SK-MEL-5 (cell line): ENCODE data around the gene AGRP. TPM values are rescaled to one million over a fixed set of nuclear protein-coding genes. Genes with fewer than 3 reads are reported as not detected.

Source experiments
- DNase-seq: peaks from one replicate; pipeline ENCODE4 v3.0.0-alpha.2; 2016; ENCODE audit warnings: low read depth, low spot score
- in situ Hi-C: cut with HindIII; loops from 2 replicates; pipeline ENCODE4 v1.10.0; 2016; ENCODE audit warnings: low sequenced_read_pairs, high pct_unique_total_duplicates, low pct_unique_long_range_greater_than_20kb
- total RNA-seq: library from RNA; depleted of rRNA; stranded (reverse); fragments of >200 nt; shearing (Covaris generic); gene quantifications from 2 replicates; pipeline ENCODE4 v1.2.3, GENCODE V29; 2014

Gene AGRP
- total RNA-seq, 1 experiment from 2014 or later, result not detected

DNA sequence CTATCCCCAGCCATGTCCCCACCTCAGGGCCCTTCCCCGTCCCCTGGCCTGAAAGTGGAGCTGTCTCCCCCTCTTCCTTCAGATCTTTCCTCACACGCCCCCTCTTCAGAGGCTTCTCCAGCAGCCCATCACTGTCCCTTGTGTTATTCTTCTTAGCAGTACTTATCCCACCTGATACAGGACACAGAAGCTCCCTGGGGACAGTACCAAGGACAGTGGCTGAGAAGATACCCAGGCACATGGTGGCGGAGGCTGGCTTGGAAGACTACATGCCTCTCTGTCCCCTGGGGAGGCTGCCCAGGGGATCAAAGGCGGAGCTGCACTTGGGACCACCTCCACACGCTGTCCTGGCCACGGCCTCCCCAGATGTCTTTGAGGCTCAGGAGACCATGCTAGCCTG is 28.5 kb downstream of the AGRP start:
- DNase-seq, result no peak
- in situ Hi-C loops, result no loop called here

- in situ Hi-C loops, result no loop called here
- DNase-seq, result no peak
These were observed 29.2 kb downstream of the AGRP start for GRCh38 chr16:67454104-67454503.

DNA sequence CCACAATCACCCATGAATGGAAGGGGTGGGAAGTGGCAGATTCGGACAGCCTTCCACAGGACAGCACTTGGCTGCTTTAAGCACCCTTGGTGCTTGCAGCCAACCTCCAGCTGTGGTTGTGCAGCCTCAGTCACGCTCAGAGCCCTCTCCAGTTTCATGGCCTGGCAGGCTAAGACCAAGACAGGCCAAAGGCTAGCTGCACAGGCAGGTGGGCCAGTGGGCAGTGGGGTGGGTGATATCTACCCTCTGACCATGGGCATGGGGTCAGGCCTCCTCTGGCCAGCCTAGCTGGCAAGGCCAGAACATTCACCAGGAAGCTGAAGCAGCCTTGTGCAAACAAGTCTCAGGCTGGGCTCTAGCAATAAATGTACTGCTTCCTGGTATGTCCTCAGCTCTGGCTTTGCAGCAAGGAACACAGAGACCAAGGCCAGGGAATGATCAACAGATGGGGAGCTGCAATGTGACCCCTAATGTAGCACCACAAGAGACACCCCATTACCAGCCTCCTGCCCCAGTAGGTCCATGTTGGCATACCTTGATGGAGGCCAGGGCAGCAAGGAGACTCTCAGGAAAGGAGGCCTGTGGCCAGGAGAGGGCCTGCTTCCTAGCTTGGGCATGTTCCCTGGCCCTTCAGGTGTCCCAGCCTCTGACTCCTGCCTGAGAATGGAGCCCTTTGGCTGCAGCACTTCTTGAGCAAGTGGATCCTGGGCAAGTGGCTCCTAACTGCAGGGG is 31.5 kb downstream of the AGRP start:
- DNase-seq, result no peak
- in situ Hi-C loops, result no loop called here

DNA sequence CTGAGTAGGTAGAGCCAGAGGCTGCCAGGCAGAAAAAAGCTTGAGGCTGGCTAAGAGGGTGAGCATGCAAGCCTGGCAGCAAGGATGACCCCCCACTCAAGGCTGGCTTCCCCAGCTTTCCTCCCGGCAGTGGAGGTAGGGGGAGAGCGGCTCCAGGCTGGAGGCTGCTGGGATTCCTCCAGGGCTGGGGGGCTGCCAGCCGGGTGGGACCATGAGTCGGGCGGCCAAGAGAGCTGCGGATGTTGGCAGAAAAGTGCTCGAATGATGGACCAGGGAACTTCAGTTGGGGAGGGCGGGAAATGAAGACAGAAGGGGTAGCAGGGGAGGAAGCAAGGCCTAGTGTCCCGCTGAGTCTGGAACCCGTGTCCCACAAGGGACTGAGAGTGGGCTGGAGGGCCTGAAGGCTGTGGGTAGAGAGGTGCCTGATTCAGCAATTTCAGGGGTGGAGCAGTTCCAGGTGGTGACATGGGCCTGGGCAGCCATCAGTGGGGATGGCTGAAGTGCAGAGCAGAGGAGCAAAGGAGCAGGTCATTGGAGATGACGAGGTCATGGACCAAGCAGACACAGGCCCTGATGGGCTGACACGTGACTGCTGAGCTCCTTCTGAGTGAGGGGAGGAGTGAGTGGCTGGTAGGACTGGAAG is 32.2 kb downstream of the AGRP start:
- in situ Hi-C loops, result no loop called here
- no peak for DNase-seq

DNA sequence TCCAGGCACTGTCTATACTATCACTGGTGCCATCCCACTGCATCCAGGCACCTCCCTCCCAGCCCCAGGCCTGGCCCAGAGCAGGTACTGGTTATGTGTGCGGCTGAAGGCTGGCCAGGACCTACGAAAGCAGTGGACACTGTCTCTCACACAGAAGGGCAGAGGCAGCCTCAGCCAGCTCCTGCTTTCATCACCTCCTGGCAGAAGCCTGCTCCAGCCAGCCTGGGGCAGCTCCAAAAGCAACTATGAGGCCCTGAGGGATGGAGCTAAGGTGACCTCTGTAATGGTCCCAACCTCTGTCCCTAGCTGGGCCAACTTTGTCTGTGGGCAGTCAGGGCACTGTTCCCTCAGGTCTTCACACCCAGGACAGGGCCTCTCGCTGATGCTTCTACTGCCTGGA is 33.6 kb downstream of the AGRP start:
- in situ Hi-C loops, result no loop called here
- no peak for DNase-seq

DNA sequence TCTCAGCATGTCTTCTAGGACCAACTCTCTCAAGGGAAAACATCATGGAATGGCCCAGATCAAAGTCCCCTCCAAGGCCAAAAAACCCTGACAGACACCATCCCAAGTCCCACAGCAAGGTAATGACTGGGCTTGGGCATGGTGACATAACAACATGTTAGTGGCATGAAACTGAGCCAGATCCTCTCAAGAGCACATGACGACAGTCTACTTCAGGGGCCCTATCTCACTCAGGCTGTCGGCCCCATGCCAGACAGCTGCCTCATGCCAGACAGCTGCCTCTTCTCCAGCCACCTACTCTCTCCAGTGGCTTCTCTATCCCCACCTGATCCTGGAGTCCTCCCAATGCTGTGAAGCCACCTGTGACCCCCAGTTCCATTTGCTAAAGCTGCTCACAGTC is 34.0 kb downstream of the AGRP start:
- DNase-seq, result no peak
- in situ Hi-C loops, result no loop called here

- no peak for DNase-seq
These were observed 34.8 kb downstream of the AGRP start for GRCh38 chr16:67448580-67448979.

DNA sequence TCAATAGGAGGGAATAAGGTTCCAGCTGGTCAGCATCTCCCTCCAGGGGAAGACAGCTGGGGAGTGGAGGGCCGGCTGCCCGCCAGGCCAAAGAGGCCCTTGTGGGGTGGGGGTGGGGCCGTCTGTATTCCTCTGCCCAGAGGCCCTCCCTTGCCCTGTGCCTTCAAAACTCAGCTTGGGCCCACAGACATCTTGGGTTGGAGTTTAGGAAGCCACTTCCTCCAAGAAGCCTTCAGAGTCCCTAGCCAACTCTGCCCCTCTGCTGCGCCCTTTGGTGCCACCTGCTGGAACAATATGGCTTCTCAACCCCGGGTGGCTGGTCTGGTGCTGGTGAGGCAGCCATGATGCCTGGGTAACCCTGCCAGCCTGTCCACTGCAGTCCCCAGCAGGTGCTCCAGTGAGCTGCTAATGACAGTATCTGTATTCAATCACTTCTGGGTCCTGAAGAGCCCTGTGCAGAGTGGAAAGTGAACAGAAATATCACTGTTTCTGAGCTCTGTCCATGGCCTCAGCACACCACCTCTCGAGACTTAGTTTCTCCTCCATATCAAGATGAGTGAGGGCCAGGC is 35.8 kb downstream of the AGRP start:
- in situ Hi-C loops, result no loop called here

More at GRCh38 chr16:67448580-67448979, 34.8 kb downstream of the AGRP start:
- in situ Hi-C loops, result no loop called here

DNA sequence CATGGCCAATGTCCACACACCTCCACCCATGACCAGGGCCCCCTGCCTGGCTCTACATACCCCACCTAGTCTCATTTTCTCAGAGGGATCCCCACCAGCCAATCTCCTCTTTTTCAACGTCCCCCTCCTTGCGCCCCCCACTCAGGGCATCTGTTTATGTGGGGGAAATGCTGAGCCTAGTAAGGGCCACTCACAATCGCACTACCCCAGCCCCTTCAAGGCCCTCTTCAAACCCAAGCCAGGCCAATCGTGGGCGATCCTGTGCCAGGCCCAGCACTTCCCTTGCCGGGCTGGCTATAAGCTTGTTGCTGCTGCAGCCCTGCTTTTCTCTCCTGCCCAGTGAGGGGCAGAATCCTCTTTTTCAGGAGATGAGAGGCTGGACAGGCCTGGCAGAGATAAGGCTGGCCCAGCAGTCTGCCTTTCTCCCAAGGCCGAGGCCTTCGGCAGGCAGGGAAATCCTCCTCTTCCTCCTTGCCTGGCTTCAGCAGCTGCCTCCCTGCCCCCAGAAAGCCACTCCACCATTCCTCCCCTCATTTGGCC is 36.3 kb downstream of the AGRP start:
- in situ Hi-C loops, result no loop called here
- no peak for DNase-seq

More for the DNA sequence above, 35.8 kb downstream of the AGRP start:
- peak; percentile 59 for DNase-seq

DNA sequence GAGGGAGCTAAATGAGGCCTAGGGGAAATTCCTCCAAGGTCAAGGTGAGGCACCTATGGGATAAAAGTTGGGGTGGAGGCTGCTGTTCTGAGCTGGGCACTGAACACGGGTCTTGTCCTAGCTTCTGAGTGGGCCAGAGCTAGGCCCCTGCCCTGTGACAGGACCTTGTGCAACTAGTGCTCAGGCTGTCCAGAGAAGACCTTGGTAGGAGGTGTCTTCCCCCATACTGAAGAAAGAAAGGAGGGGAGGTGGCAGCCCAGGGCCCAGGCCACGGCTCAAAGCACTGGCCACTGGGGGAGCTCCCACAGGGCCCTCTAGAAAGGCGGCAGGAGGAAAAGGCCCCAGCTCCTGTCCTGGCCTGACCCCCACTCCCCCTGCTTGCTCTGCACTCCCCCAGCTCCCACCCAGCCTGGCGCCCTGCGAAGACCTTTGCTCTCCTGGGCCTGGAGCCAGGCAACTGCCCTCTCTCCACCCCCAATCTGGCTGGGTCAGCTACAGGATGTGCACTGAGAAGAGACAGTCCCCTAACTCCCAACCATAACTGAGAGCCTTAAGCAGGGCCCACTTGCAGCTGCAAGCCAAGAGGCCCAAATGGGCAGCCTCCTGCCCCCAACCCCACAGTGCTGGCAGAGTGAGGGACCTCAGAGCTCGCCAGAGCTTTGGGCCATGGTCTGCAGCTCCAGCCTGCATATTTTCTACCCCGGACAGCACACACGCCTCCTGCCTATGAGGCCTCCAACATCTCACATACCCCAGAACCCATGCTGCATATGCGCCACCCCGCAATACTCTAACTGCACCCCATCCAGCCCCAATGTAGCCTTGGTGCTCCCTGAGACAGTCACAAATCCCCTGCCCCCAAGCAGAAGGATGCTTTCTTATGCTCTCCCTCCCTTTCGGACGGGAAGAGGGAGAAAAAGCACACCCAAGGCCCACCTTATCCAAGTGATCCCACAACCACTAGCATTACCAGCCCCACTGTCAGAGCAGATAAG is 37.1 kb downstream of the AGRP start:
- no peak for DNase-seq
- in situ Hi-C loops, result no loop called here

DNA sequence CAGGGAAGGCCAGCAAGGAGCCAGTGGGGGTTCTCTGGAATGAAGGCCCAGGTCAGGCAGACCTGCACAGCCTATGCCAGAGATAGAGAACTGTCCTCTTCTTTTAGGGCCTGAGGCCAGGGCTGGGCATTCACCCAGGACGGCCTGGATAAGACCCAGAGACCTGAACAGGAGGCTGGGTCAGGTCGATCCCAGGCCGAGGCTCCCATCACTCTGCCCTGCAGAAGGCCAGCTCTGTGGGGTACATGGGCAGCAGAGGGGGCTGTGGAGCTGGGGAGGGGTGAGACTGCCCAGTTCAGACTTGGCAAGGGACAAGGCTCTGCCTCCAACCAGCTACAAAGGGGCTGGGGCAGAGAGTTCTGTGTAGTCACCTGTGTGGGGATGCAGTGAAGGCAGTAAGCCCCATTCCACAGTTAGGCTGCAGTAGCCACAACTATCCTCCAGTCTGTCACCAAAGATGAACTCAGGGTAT is 37.9 kb downstream of the AGRP start:
- in situ Hi-C loops, result no loop called here
- DNase-seq, result no peak

DNA sequence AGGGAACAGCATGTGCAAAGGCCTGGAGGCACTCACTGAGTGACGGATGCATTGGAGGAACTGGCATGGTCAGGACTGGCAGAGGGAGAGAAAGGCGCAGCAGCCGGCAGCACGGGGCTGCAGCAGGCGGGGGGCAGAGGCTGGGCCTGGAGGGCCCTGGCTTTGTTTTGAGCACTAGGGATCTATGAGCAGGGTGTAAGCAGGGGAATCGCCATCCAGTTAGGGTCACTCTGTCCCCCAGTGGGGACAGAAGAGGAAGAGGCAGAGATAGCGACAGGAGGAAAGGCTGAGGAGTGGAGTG is 38.3 kb downstream of the AGRP start:
- in situ Hi-C loops, result no loop called here
- no peak for DNase-seq

- DNase-seq, result no peak
- in situ Hi-C loops, result no loop called here
These were observed 38.9 kb downstream of the AGRP start for GRCh38 chr16:67444259-67445125.

DNA sequence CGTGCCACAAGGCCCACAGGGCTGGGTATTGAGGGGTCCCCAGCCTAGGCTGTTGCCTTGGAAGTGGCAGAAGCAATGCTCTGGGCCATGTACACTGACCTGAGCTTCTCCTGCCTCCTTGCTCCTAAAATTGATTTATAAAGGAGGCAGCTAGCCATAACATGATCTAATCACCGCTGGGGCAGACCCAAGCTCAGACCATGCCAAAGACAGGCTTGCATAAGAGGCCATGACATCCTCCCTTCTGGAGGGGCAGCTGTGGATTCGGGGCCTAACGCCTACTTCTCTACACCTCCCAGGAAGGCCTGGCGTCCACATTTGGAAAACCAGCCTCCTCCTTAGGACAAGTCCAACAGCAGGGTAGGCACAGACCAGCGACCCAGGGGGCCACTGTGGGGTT is 40.1 kb downstream of the AGRP start:
- in situ Hi-C loops, result no loop called here
- no peak for DNase-seq

- DNase-seq, result no peak
- in situ Hi-C loops, result no loop called here
These were observed 40.6 kb downstream of the AGRP start for GRCh38 chr16:67442581-67443255.

GRCh38 chr16:67441907-67442306 is 41.4 kb downstream of the AGRP start:
- in situ Hi-C loops, result no loop called here
- no peak for DNase-seq
